HepG2 (cell line): Measurements from ENCODE around the gene STEAP1. TPM values are rescaled to one million over a fixed set of nuclear protein-coding genes. Genes with fewer than 3 reads are reported as not detected.
A peak's percentile ranks its signal among the peaks of the same experiment; 100 is the strongest.

Source experiments
- ATRX ChIP-seq: sonication (generic); formaldehyde crosslinking; IDR thresholded peaks from 2 replicates; pipeline ENCODE4 v1.4.0; 2020; ENCODE audit warnings: missing genetic modification reagents, borderline replicate concordance
- CCDC6 ChIP-seq: sonication (generic); formaldehyde crosslinking; IDR thresholded peaks from 2 replicates; pipeline ENCODE4 v1.8.1; 2022; ENCODE audit warnings: mild to moderate bottlenecking, missing genetic modification reagents, moderate library complexity
- ETV5 ChIP-seq: IDR thresholded peaks from 2 replicates; pipeline ENCODE4 v1.6.1; 2018; ENCODE audit warnings: missing biosample characterization, missing genetic modification reagents, inconsistent platforms, borderline replicate concordance
- HMGA1 ChIP-seq: sonication (generic); formaldehyde crosslinking; conservative IDR thresholded peaks from 2 replicates; pipeline ENCODE4 v1.4.0; 2020; ENCODE audit warnings: missing genetic modification reagents
- IRX3 ChIP-seq: sonication (generic); formaldehyde crosslinking; IDR thresholded peaks from 2 replicates; pipeline ENCODE4 v1.8.1; 2023; ENCODE audit warnings: mild to moderate bottlenecking, low read depth, missing genetic modification reagents, borderline replicate concordance
- ISX ChIP-seq: sonication (generic); formaldehyde crosslinking; conservative IDR thresholded peaks from 2 replicates; pipeline ENCODE4 v1.5.0; 2020; ENCODE audit warnings: missing genetic modification reagents
- KDM1A ChIP-seq: IDR thresholded peaks from 2 replicates; pipeline ENCODE4 v1.6.1; 2016; ENCODE audit warnings: missing compliant biosample characterization
- KDM4B ChIP-seq: sonication (generic); formaldehyde crosslinking; IDR thresholded peaks from 2 replicates; pipeline ENCODE4 v1.4.0; 2020; ENCODE audit warnings: missing genetic modification reagents
- KDM5B ChIP-seq: sonication (generic); formaldehyde crosslinking; IDR thresholded peaks from 2 replicates; pipeline ENCODE4 v1.4.0; 2020; ENCODE audit warnings: missing genetic modification reagents, mild to moderate bottlenecking, borderline replicate concordance
- MED13 ChIP-seq: sonication (generic); formaldehyde crosslinking; IDR thresholded peaks from 2 replicates; pipeline ENCODE4 v1.5.0; 2020; ENCODE audit warnings: missing genetic modification reagents
- NCOA1 ChIP-seq: sonication (generic); formaldehyde crosslinking; IDR thresholded peaks from 2 replicates; pipeline ENCODE4 v1.9.0; 2021; ENCODE audit warnings: missing genetic modification reagents
- NFKBIZ ChIP-seq: IDR thresholded peaks from 2 replicates; pipeline ENCODE4 v1.6.1; 2018; ENCODE audit warnings: missing genetic modification reagents, missing compliant biosample characterization
- NR2F6 ChIP-seq, 2 experiments: IDR thresholded peaks; 2 replicates each; pipeline ENCODE4 v1.6.1; 2016; ENCODE audit warnings: antibody characterized with exemption in 1 of 2, mild to moderate bottlenecking in 1 of 2
- PREB ChIP-seq: sonication (generic); formaldehyde crosslinking; IDR thresholded peaks from 2 replicates; pipeline ENCODE4 v1.4.0; 2020; ENCODE audit warnings: missing genetic modification reagents
- RNF219 ChIP-seq: sonication (generic); formaldehyde crosslinking; IDR thresholded peaks from 2 replicates; pipeline ENCODE4 v1.5.0; 2020; ENCODE audit warnings: mild to moderate bottlenecking, missing genetic modification reagents
- SKIL ChIP-seq: sonication (generic); formaldehyde crosslinking; IDR thresholded peaks from 2 replicates; pipeline ENCODE4 v1.8.0; 2022; ENCODE audit warnings: missing genetic modification reagents, mild to moderate bottlenecking, moderate library complexity, borderline replicate concordance
- TCF7 ChIP-seq: sonication (generic); IDR thresholded peaks from 2 replicates; pipeline ENCODE4 v1.6.1; 2016; ENCODE audit warnings: antibody characterized with exemption, low read depth
- ZBTB1 ChIP-seq: sonication (generic); formaldehyde crosslinking; IDR thresholded peaks from 2 replicates; pipeline ENCODE4 v1.4.0; 2020; ENCODE audit warnings: missing genetic modification reagents, borderline replicate concordance
- ZNF251 ChIP-seq: sonication (generic); formaldehyde crosslinking; IDR thresholded peaks from 2 replicates; pipeline ENCODE4 v1.9.0; 2021; ENCODE audit warnings: mild to moderate bottlenecking, missing genetic modification reagents
- ZNF260 ChIP-seq: sonication (generic); formaldehyde crosslinking; IDR thresholded peaks from 2 replicates; pipeline ENCODE4 v1.4.0; 2020; ENCODE audit warnings: missing genetic modification reagents, low read depth, mild to moderate bottlenecking, borderline replicate concordance
- ZNF605 ChIP-seq: sonication (generic); formaldehyde crosslinking; IDR thresholded peaks from 2 replicates; pipeline ENCODE4 v1.8.0; 2022; ENCODE audit warnings: mild to moderate bottlenecking, missing genetic modification reagents
- ZNF710 ChIP-seq: sonication (generic); formaldehyde crosslinking; IDR thresholded peaks from 2 replicates; pipeline ENCODE4 v1.5.0; 2020; ENCODE audit warnings: mild to moderate bottlenecking, missing genetic modification reagents, borderline replicate concordance
- ZSCAN31 ChIP-seq: sonication (generic); formaldehyde crosslinking; IDR thresholded peaks from 2 replicates; pipeline ENCODE4 v1.5.0; 2020; ENCODE audit warnings: low read depth, mild to moderate bottlenecking, missing genetic modification reagents
- polyA plus RNA-seq, 8 experiments: library from polyadenylated mRNA; depleted of rRNA in 3 of 8; stranded (reverse) in 7 of 8; unstranded in 1 of 8; fragments of >200 nt; fragmentation: Illumina TruSeq in 4 of 8; extraction: Trizol in 4 of 8; gene quantifications; 2 replicates each; pipeline versions ENCODE4 v1.2.1 to v1.2.3, GENCODE V29; 2011 to 2016; ENCODE audit warnings: low read depth in 4 of 8, missing spikeins in 1 of 8, mixed read lengths in 1 of 8; ENCODE audit not compliant: insufficient read depth in 1 of 8
- total RNA-seq, 5 experiments: library from RNA; depleted of rRNA; stranded (reverse); fragments of >200 nt; fragmentation: Illumina TruSeq; extraction: Trizol; gene quantifications; 2 replicates each; pipeline ENCODE4 v1.2.3, GENCODE V29; 2016; ENCODE audit warnings: low read depth in 1 of 5

STEAP1 gene
- total and polyA plus RNA-seq, 2 of the 13 experiments (the other 11 are each of a cell fraction or from before 2014, with no cell fraction given): 23.2 to 24.2 TPM

- TF ChIP-seq ZNF251 (CRISPR knock-in tag) (no peak), KDM5B (CRISPR knock-in tag) (peak; percentile 93; the same call in 1 of the 2 replicates), ZBTB1 (CRISPR knock-in tag) (no peak), CCDC6 (CRISPR knock-in tag) (peak; percentile 75; the same call in 1 of the 2 replicates), NCOA1 (CRISPR knock-in tag) (no peak; the same call in 1 of the 2 replicates), ISX (CRISPR knock-in tag) (no peak), ETV5 (CRISPR knock-in tag) (no peak), ZNF260 (CRISPR knock-in tag) (no peak), IRX3 (CRISPR knock-in tag) (0 out of 2 replicates have a peak, but pooled peaks have one; percentile 38), MED13 (CRISPR knock-in tag) (peak; percentile 63; the same call in 1 of the 2 replicates), ZSCAN31 (peak; percentile 92), NR2F6 (IDR thresholded peaks at IDR 0.05) (no peak), NR2F6 (CRISPR knock-in tag; IDR thresholded peaks at IDR 0.05) (no peak), ZNF710 (peak; percentile 93; the same call in 1 of the 2 replicates), ZNF605 (CRISPR knock-in tag) (peak; percentile 98), SKIL (CRISPR knock-in tag) (peak; percentile 51; the same call in 1 of the 2 replicates), KDM4B (no peak), PREB (CRISPR knock-in tag) (no peak), HMGA1 (CRISPR knock-in tag) (no peak), ATRX (no peak), NFKBIZ (CRISPR knock-in tag) (no peak; the same call in none of the 2 replicates), TCF7 (no peak), RNF219 (0 out of 2 replicates have a peak, but pooled peaks have one; percentile 24), KDM1A (CRISPR knock-in tag) (peak; percentile 54; the same call in 1 of the 2 replicates)
Measured at GRCh38 chr7:90211391-90212148, 57.3 kb downstream of the STEAP1 start, which contains the start of gene STEAP2 (continued).
